Measurements from ENCODE around the gene BAIAP3. TPM values are rescaled to one million over a fixed set of nuclear protein-coding genes. Genes with fewer than 3 reads are reported as not detected.
A peak's percentile ranks its signal among the peaks of the same experiment; 100 is the strongest.

Gene BAIAP3
- total RNA-seq, 1 donor from 2014 or later, result 0.53 TPM

DNA sequence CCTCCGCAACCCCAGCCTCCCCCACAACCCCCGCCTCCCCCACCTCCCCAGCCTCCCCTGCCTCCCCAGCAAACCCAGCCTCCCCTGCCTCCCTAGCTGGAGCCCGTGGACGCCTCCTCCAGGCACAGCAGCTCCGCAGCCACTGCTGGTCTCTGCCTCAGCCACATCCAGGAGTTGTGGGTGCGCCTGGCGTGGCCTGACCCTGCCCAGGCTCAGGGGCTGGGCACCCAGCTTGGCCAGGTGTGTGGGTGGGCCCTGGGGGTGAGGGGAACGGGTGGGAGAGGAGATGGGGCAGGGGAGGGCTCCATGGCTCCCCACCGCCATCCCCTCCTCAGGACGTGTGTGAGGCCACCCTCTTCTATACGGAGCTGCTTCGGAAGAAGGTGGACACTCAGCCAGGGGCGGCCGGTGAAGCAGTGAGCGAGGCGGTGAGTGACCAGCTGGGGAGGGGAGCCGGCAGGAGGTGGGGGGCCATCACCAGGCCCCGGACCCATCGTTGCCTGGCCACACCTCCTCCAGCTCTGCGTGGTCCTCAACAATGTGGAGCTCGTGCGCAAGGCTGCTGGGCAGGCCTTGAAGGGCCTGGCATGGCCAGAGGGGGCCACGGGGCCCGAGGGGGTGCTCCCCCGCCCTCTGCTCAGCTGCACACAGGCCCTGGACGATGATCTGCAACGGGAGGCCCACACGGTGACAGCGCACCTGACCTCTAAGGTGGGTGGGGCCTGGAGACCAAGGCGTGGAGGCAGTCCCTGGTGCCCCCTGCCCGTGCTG lies 12.4 kb downstream of the BAIAP3 start:
- no peak for DNase-seq (ENCODE audit: low read depth, low spot score)

DNA sequence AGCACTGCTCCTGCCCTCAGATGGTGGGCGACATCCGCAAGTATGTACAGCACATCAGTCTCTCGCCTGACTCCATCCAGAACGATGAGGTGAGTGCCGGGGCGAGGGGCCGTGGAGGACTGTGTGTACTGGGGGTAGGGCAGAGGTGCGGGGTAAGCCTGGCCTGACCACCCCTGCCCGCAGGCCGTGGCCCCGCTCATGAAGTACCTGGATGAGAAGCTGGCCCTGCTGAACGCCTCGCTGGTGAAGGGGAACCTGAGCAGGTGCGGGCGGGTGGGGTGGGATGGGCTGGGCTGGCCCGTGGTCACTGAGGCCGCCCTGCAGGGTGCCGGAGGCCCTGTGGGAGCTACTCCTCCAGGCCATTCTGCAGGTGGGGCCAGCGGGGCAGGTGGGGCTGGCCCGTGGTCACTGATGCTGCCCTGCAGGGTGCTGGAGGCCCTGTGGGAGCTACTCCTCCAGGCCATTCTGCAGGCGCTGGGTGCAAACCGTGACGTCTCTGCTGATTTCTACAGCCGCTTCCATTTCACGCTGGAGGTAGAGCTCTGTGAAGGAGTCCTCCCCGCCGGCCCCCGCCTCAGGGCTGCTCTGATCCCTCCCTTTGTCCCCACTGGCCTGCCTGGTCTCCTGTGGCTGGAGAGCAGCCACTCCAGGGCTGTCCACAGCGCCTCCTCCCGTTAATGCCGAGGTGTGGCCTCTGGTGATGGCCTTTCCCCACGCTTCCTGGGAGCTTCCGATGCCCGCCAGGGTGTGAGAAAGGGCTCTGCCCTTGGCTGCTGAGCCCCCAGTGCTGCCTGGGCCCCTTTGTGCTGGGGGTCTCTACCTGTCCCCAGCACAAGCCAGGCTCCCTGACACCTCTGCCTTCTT lies 13.2 kb downstream of the BAIAP3 start:
- no peak for DNase-seq (ENCODE audit: low read depth, low spot score)

DNA sequence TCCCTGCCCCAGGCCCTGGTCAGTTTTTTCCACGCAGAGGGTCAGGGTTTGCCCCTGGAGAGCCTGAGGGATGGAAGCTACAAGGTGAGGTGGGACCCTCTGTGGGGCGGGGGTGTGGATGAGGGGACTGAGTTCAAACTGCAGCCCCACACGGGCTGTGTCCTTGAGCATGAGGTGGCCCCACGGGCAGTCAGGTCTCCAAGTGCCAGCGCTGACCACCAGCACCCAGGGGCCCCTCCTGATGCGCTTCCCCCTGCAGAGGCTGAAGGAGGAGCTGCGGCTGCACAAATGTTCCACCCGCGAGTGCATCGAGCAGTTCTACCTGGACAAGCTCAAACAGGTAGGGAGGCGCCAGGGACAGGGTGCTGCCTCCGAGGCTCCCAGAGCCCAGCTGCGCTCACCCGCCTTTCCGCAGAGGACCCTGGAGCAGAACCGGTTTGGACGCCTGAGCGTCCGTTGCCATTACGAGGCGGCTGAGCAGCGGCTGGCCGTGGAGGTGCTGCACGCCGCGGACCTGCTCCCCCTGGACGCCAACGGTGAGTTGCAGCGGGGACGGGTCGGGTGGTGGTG lies 13.9 kb downstream of the BAIAP3 start:
- no peak for DNase-seq (ENCODE audit: low read depth, low spot score)

DNA sequence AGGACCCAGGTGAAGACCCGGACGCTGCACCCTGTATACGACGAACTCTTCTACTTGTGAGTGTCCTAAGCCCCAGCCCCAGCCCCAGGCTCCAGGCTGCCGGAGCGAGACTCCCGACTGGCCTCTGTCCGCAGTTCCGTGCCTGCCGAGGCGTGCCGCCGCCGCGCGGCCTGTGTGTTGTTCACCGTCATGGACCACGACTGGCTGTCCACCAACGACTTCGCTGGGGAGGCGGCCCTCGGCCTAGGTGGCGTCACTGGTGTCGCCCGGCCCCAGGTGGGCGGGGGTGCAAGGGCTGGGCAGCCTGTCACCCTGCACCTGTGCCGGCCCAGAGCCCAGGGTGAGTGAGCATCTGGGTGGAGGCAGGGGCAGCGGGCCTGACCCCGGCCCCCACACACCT lies 14.5 kb downstream of the BAIAP3 start:
- no peak for DNase-seq (ENCODE audit: low read depth, low spot score)

DNA sequence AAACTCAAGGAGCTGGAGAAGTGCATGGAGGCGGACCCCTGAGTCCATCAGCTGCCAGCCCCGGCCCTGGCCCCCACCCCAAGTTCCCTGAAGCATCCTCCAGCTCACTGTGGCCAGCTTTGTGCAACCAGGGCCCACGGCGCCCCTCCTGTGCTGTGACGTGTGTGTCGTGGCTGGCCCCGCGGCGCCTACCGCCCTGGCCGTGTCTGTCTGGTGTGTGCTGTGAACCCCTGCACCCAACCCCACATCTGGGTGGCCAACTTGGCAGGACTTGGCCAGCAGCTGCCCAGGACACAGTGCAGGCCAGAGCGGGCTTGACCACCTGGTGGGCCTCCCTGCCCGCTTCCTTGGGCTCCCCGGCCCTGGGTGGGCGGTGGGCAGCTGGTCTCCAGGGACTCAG lies 15.0 kb downstream of the BAIAP3 start:
- no peak for DNase-seq (ENCODE audit: low read depth, low spot score)

DNA sequence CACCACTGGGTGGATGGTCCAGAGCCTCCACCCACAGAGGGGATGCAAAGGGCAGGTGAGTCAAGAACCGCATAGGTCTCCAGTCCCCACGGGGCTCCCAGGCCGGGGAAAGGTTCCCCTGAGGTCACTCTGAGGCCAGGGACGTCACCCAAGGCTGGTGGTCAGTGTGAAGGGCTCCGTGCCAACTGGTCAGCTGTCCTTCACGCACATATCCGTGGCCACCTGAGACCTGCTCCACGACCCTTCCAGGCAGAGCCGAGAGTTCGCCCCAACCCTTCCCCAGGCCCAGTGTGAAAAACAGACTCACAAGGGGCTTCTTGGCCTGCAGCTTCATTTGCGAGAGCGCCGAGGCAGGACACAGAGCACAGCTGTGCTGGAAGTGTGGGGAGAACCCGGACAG lies 15.5 kb downstream of the BAIAP3 start:
- no peak for DNase-seq (ENCODE audit: low read depth, low spot score)

DNA sequence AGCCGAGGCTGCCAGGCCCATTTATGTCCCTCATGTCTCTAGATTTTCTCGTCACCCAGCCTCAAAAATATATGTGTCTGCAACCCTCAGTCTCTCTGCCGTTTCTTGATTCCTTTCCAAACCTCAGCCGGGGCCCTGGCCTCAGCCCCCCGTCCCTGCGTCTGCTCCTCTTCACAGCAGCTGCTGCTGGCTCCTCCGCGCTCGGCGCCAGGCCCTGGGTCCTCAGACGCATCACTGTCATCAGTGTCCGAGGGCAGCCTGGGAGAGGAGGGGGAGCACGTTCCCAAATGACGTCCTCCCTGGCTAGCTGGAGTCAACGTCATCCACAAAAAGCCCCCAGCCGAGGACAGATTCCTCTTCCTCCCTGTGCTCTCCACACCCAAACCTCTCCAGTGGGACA lies 15.9 kb downstream of the BAIAP3 start:
- no peak for DNase-seq (ENCODE audit: low read depth, low spot score)

DNA sequence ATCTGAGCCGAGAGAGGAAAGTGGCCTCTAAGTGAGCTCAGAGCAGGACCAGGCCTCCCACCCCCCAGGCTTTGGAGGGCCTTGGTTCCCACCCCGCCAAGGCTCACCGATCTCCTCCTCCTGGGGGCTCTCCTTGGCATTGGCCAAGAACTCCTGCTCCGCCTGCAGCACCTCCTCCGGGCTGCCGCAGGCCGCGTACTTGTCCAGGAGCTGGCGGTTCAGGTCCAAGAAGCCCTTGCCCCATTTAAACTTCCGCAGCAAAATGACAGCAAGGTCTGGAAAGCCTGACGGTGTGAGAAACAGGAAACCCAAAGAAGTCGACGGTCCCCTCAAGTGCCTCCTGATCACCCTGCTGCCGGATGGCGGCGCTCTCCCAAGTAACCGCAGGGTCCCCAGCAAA lies 16.5 kb downstream of the BAIAP3 start:
- no peak for DNase-seq (ENCODE audit: low read depth, low spot score)

DNA sequence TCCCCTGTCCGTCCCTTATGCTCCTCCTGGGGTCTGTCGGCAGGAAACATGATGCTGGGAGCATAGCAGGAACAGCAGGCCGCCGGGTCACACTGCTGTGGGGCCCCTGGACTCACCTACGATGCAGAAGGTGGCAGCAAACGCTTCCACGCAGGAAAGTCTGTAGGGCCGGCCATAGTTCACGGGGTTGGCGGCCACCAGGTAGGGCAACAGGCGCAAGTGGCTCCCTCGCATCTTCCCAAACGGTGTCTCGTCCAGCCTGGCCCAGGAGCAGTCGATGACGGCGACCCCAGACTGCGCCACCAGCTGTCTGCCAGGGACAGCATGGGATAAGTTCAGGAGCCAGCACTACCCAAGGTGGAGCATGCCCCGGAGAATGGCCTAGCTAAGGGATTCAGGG lies 17.2 kb downstream of the BAIAP3 start:
- DNase-seq (ENCODE audit: low read depth, low spot score), result no peak

DNA sequence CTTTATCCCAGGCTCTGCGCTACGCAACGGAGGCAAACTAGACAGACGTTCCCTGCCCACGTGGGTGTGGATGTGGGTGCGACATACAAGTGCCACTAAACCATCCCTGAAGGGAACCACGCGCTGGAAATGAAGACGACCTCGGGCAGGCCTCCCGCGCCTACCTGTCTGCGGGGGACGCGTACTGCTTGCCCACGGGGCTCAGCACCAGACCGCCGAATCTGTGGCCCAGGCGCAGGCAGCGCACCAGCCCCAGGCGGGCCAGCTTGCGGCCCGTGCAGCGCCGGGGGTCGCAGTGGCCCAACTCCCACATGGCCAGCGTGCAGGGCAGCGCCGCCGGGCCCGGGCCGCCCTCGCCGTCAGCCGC lies 17.8 kb downstream of the BAIAP3 start:
- DNase-seq (ENCODE audit: low read depth, low spot score), result no peak

DNA sequence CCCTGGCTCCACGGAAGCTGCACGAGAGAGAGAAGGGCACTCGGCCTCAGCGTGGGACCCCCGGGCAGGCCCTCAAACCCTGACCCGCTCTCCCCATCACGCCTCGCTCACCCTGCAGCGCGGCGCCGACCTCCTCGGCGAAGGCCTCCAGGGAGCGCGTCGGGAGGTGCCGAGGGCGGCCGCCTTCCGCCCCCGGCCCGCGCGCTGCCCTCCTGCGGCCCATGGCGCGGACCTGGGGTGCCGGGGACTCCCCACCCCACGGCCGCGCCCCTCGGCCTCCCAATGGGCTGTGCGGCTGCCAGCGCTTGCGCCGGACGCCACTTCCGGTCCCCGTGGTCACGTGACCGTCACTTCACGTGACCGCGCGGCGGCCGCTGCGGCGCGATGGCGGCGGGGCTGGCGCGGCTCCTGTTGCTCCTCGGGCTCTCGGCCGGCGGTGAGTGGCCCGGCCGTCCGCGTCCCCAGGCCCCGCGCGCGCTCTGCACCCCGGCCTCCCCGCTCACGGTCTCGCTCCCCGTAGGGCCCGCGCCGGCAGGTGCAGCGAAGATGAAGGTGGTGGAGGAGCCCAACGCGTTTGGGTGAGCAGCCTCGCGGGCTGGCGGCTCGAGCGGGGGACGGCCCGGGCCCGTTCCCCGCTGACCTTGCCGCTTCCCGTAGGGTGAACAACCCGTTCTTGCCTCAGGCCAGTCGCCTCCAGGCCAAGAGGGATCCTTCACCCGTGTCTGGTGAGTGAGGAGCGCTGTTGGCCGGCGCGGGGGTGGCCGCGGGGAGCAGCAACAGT lies 18.3 kb downstream of the BAIAP3 start, which contains the start of the genes GNPTG and TSR3:
GNPTG (plus strand) TSS at position 350 of the 781 bp plus-strand sequence; CDS start at position 385, 35 bp downstream.
TSR3 (minus strand) TSS at position 297 of the 781 bp plus-strand sequence; CDS start at position 223, 74 bp downstream.
- DNase-seq (ENCODE audit: low read depth, low spot score), result peak; percentile 51

DNA sequence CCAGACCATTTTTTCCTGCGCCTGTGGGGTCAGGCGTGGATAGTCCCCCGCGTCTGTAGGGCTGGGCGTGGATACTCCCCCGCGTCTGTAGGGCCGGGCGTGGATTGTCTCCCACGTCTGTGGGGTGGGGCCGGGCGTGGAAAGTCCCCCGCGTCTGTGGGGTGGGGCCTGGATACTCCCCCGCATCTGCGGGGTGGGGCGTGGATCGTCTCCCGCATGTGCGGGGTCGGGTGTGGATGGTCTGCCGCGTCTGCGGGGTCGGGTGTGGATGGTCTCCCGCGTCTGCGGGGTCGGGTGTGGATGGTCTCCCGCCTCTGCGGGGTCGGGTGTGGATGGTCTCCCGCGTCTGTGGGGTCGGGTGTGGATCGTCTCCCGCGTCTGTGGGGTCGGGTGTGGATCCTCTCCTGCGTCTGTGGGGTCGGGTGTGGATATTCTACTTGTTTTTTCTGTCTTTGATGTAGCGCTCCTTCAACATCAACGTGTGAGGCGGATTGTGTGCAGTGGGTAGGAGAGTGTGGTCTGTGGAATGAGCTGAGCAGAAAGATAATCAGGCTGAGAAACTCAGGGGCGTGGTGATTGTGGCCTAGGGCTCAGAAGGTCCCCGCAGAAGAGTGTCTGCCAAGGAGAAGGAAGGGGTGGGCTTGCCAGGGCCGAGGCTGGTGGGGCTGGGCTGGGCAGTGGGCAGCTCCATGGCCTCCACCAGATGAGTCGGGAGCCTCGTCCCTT lies 21.5 kb downstream of the BAIAP3 start:
- DNase-seq (ENCODE audit: low read depth, low spot score), result no peak

DNA sequence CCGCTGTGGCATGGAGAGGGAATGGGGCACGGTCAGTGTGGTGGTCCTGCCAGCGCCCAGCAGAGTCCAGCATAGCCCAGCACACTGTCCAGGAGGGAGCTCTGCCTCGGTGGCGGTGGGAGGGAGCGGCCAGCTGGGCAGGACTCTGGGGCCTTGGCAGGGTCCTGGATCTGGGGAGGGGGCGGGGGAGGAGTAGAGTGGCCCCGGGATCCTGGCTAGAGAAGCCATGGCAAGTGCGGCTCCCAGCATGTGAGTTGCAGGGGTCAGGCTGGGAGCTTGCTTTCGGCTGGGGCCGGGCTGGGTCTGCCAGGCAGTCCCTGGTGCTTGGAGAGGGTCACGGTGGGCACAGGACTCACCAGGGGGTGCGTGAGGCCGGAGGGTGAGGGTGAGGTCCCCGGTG lies 22.1 kb downstream of the BAIAP3 start:
- DNase-seq (ENCODE audit: low read depth, low spot score), result no peak

DNA sequence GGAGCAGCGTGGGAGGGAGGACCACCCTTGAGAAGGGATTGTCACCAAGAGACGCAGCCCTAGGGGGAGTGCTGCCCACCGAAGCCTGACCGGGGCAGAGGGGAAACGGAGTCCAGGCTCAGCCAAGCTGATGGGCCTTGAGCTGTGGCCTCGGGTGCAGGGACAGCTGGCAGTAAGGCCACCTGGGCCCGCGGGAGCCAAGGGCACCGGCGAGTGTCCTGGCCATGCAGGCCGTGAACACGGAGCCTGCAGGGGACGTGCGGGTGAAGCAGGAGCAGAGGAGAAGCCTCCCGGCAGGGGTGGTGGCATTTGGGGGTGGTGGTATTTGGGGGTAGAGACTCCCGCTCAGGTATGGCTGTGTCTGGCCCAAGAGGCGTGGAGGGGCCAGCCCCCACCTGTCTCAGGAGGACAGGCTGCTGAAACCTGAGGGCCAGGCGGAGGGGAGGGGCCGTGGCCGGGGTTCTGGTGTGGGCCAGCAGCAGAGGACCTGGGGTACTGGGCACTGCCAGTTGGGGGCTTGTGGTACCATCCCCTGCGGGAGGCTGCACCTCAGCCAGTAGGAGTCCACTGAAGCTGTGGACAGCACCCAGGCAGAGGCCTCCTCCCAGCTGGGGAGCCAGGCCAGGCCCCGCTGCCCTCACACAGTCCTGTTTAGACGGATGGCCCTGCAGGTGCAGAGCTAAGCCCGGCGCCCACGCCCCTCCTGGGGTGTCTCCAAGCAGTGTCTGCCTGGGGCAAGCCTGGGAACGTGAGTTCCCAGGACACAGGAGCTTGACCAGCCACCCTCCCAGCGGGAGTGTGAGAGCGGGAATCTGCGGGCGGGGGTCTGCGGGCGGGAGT lies 22.8 kb downstream of the BAIAP3 start:
- DNase-seq (ENCODE audit: low read depth, low spot score), result no peak

DNA sequence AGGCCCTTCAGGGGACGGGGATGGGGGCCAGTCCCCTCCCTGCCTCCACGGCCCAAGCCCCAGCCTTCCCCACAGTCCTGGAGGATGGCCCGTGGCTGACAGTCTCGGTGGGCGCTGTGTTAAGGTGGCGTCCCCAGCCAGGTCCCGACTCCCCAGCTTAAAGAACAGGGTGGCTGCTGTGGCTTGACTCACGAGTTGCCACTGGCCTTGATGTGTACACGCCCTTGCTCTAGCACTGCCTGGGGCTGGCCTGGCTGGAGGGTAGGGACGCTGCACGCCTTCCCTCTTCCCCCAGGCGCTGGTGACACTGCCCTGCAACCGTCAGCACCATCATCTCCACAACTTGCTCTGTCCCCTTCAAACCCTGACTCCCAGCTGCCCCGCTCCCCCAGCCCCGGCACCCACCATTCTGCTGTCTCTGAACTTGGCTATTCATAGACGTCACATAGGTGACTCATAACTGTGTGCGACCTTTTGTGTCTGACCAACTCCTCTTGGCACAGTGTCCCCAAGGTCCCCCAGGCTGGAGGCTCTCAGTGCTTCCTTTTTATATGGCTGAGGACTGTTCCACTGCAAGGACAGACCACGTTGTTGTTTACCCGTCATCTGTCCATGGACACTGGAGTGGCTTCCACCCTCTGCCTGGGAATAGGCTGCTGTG lies 24.6 kb downstream of the BAIAP3 start:
- no peak for DNase-seq (ENCODE audit: low read depth, low spot score)

DNA sequence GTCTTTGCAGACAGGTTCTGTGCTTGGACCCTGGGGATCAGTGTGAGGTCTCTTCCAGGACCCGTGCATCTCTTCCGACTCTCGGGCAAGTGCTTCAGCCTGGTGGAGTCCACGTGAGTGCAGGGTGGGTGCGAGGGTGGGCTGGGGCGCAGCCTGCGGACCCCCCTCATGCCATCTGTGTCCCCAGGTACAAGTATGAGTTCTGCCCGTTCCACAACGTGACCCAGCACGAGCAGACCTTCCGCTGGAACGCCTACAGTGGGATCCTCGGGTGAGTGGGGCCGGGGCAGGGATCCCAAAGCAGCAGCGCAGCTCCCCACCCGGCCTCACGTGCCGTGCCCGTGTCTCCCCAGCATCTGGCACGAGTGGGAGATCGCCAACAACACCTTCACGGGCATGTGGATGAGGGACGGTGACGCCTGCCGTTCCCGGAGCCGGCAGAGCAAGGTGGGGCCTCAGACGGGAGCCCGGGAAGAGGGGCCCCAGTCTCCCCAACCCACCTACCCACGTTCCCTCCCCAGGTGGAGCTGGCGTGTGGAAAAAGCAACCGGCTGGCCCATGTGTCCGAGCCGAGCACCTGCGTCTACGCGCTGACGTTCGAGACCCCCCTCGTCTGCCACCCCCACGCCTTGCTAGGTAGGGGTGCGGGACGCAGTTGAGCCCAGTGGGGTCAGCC lies 28.4 kb downstream of the BAIAP3 start:
- DNase-seq (ENCODE audit: low read depth, low spot score), result no peak

DNA sequence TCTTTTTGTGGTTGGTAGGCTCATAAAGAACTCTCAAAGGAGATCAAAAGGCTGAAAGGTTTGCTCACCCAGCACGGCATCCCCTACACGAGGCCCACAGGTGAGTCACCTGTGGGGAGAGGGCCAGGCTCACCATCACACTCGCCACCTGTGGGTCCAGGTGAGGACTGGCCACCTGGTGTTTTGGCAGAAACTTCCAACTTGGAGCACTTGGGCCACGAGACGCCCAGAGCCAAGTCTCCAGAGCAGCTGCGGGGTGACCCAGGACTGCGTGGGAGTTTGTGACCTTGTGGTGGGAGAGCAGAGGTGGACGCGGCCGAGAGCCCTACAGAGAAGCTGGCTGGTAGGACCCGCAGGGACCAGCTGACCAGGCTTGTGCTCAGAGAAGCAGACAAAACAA lies 29.4 kb downstream of the BAIAP3 start:
- no peak for DNase-seq (ENCODE audit: low read depth, low spot score)

DNA sequence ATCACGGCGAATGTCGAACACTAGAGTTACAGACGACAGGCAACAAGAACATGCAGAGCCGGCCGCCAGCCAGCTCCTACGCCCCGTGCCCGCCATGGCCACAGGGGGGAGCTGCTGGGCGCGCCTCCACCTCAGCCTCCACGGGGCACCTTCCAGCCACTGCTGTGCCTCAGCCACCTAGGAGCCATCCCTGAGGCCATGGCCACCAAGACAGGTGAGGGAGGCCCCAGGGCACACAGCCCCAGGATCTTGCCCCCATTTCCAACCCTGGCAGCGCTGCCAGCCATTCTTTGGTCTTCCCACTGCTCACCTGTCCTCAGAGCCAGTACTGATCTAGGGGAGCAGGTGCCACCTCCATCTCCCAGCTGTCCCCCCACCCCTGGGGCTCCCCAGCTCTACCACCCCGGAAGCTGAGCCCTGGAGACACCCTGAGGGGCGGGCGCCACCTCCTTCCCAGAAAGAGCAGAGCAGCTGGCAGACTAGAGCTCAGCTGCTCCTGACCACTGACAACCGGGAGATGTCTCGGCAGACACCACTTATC lies 30.1 kb downstream of the BAIAP3 start:
- DNase-seq (ENCODE audit: low read depth, low spot score), result no peak

Measured in pulmonary artery endothelial cell (primary cell).